H1 (cell line): ENCODE results near the gene SLC19A3.

Source experiments
- BACH1 ChIP-seq: IDR thresholded peaks from 2 replicates; pipeline ENCODE4 v1.6.1; 2012; ENCODE audit warnings: low read length, improper control_type of control experiment
- CEBPB ChIP-seq: IDR thresholded peaks from 2 replicates; pipeline ENCODE4 v1.6.1; 2012; ENCODE audit warnings: low read depth, low read length
- CREB1 ChIP-seq: IDR thresholded peaks from 2 replicates; pipeline ENCODE4 v1.6.1; 2012; ENCODE audit warnings: inconsistent platforms
- CTCF ChIP-seq, 3 experiments: IDR thresholded peaks; 1 replicate in 2 of 3; 2 replicates in 1 of 3; pipeline versions ENCODE4 v1.5.1 to v1.6.1; 2011; ENCODE audit warnings: low read length in 3 of 3, mild to moderate bottlenecking in 3 of 3, inconsistent platforms in 2 of 3, low read depth in 1 of 3, moderate library complexity in 1 of 3; ENCODE audit not compliant: insufficient read depth in 1 of 3; ENCODE audit errors: control extremely low read depth in 1 of 3
- GABPA ChIP-seq: IDR thresholded peaks from 2 replicates; pipeline ENCODE4 v1.6.1; 2011; ENCODE audit warnings: mild to moderate bottlenecking, low read length, moderate library complexity, borderline replicate concordance; ENCODE audit not compliant: insufficient read depth
- POLR2AphosphoS5 ChIP-seq: IDR thresholded peaks from 2 replicates; pipeline ENCODE4 v1.6.1; 2011; ENCODE audit warnings: low read depth, low read length
- SIN3A ChIP-seq, 2 experiments: IDR thresholded peaks in 1 of 2; conservative IDR thresholded peaks in 1 of 2; 2 replicates each; pipeline ENCODE4 v1.6.1; 2011 to 2012; ENCODE audit warnings: low read length in 2 of 2, improper control_type of control experiment in 1 of 2, low read depth in 1 of 2, mild to moderate bottlenecking in 1 of 2
- SP1 ChIP-seq: IDR thresholded peaks from 2 replicates; pipeline ENCODE4 v1.6.1; 2011; ENCODE audit warnings: low read depth, low read length
- SP2 ChIP-seq: IDR thresholded peaks from 2 replicates; pipeline ENCODE4 v1.6.1; 2012; ENCODE audit warnings: mild to moderate bottlenecking, low read length, inconsistent platforms
- TAF1 ChIP-seq: IDR thresholded peaks from 2 replicates; pipeline ENCODE4 v1.6.1; 2011; ENCODE audit warnings: mild to moderate bottlenecking, low read depth, low read length
- TCF12 ChIP-seq: IDR thresholded peaks from 2 replicates; pipeline ENCODE4 v1.6.1; 2011; ENCODE audit warnings: low read depth, mild to moderate bottlenecking, low read length
- TEAD4 ChIP-seq: IDR thresholded peaks from 2 replicates; pipeline ENCODE4 v1.6.1; 2012; ENCODE audit warnings: low read depth, low read length, inconsistent platforms, mixed read lengths
- USF2 ChIP-seq: IDR thresholded peaks from 2 replicates; pipeline ENCODE4 v1.6.1; 2011; ENCODE audit warnings: low read length, improper control_type of control experiment
- YY1 ChIP-seq: IDR thresholded peaks from 2 replicates; pipeline ENCODE4 v1.6.1; 2011; ENCODE audit warnings: low read depth, mild to moderate bottlenecking, low read length

- TF ChIP-seq BACH1 = no peak
- no peak for TF ChIP-seq CTCF (IDR thresholded peaks at IDR 0.05; ENCODE audit: control extremely low read depth in 1 of 3, insufficient read depth in 1 of 3, low read depth in 1 of 3, low read length in 3 of 3)
- TF ChIP-seq SP2 = no peak
- no peak for TF ChIP-seq CREB1
- TF ChIP-seq POLR2AphosphoS5 = no peak
- no peak for TF ChIP-seq USF2
- no peak for TF ChIP-seq SIN3A (conservative IDR thresholded peaks at IDR 0.05 in 1 of 2, IDR thresholded peaks at IDR 0.05 in 1 of 2; ENCODE audit: low read depth in 1 of 2, low read length in 2 of 2)
- TF ChIP-seq TEAD4 = no peak
- TF ChIP-seq GABPA = no peak
- TF ChIP-seq SP1 = no peak
- TF ChIP-seq TAF1 = no peak
- TF ChIP-seq TCF12 = no peak
- TF ChIP-seq YY1 = no peak
- TF ChIP-seq CEBPB = no peak
Observed at GRCh38 chr2:227696990-227697679, 20.7 kb downstream of the SLC19A3 start.
